ENCODE measurements around the gene AGT. TPM values are rescaled to one million over a fixed set of nuclear protein-coding genes. Genes with fewer than 3 reads are reported as not detected.

Gene AGT
- total RNA-seq, 1 donor from 2014 or later = 54.6 TPM

GRCh38 chr1:230696218-230696617 lies 17.7 kb downstream of the AGT start:
- intact Hi-C loops (cut with micrococcal nuclease) = loop anchor here (10.0 kb wide), 1 partner anchor 79 kb away; no protein-coding TSS in a partner anchor
- H3K27ac ChIP-seq (replicated peaks) = no peak overlapping the region

GRCh38 chr1:230694991-230695390 lies 18.9 kb downstream of the AGT start:
- intact Hi-C loops (cut with micrococcal nuclease) = loop anchor here (10.0 kb wide), 1 partner anchor 80 kb away; no protein-coding TSS in a partner anchor
- no peak for DNase-seq
- TF ChIP-seq CTCF (IDR thresholded peaks at IDR 0.05; ENCODE audit: borderline replicate concordance) = no peak
- Histone ChIP-seq H3K4me3 (no peak overlapping the region), H3K9me3 (replicated peaks) (no peaks in the 10 kb centered on the region), H3K27me3 (ENCODE audit: low read depth) (peaks cover 3% of the 10 kb centered on the region), H3K4me1 (peaks cover 17% of the 10 kb centered on the region), H3K36me3 (peaks cover 44% of the 10 kb centered on the region), H3K27ac (replicated peaks) (no peak overlapping the region)

More at GRCh38 chr1:230696218-230696617, 17.7 kb downstream of the AGT start:
- Histone ChIP-seq H3K36me3 (peaks cover 32% of the 10 kb centered on the region), H3K27me3 (ENCODE audit: low read depth) (peaks cover 3% of the 10 kb centered on the region), H3K9me3 (replicated peaks) (no peaks in the 10 kb centered on the region), H3K4me1 (peaks cover 17% of the 10 kb centered on the region), H3K4me3 (no peak overlapping the region)
- no peak for DNase-seq
- TF ChIP-seq CTCF (IDR thresholded peaks at IDR 0.05; ENCODE audit: borderline replicate concordance) = no peak

- DNase-seq = no peak
- no peak overlapping the region for H3K27ac ChIP-seq (replicated peaks)
- no peaks in the 10 kb centered on the region for H3K9me3 ChIP-seq (replicated peaks)
- peaks cover 50% of the 10 kb centered on the region for H3K36me3 ChIP-seq
- H3K4me1 ChIP-seq = peaks cover 17% of the 10 kb centered on the region
- peaks cover 3% of the 10 kb centered on the region for H3K27me3 ChIP-seq (ENCODE audit: low read depth)
- no peak overlapping the region for H3K4me3 ChIP-seq
- no peak for TF ChIP-seq CTCF (IDR thresholded peaks at IDR 0.05; ENCODE audit: borderline replicate concordance)
- intact Hi-C loops (cut with micrococcal nuclease) = loop anchor here (10.0 kb wide), 1 partner anchor 80 kb away; no protein-coding TSS in a partner anchor
Observed at GRCh38 chr1:230694464-230694863, 19.5 kb downstream of the AGT start.

- DNase-seq = no peak
- Histone ChIP-seq H3K9me3 (replicated peaks) (no peaks in the 10 kb centered on the region), H3K27ac (replicated peaks) (no peak overlapping the region), H3K4me1 (peaks cover 17% of the 10 kb centered on the region), H3K36me3 (peaks cover 56% of the 10 kb centered on the region), H3K27me3 (ENCODE audit: low read depth) (peaks cover 3% of the 10 kb centered on the region), H3K4me3 (no peak overlapping the region)
- no peak for TF ChIP-seq CTCF (IDR thresholded peaks at IDR 0.05; ENCODE audit: borderline replicate concordance)
- intact Hi-C loops (cut with micrococcal nuclease) = loop anchor here (10.0 kb wide), 1 partner anchor 81 kb away; no protein-coding TSS in a partner anchor
Observed at GRCh38 chr1:230693777-230694176, 20.1 kb downstream of the AGT start.

- peak overlapping the region; percentile 2 for H3K27ac ChIP-seq (replicated peaks)
- peaks cover 17% of the 10 kb centered on the region for H3K4me1 ChIP-seq
- no peak overlapping the region for H3K4me3 ChIP-seq
- no peak for TF ChIP-seq CTCF (IDR thresholded peaks at IDR 0.05; ENCODE audit: borderline replicate concordance)
- H3K36me3 ChIP-seq = peaks cover 62% of the 10 kb centered on the region
- DNase-seq = no peak
- H3K9me3 ChIP-seq (replicated peaks) = no peaks in the 10 kb centered on the region
- H3K27me3 ChIP-seq (ENCODE audit: low read depth) = no peaks in the 10 kb centered on the region
- intact Hi-C loops (cut with micrococcal nuclease) = loop anchor here (10.0 kb wide), 1 partner anchor 82 kb away; no protein-coding TSS in a partner anchor
Observed at GRCh38 chr1:230693221-230693620, 20.7 kb downstream of the AGT start.
